NCI-H146 treated with DMSO at 0.1 percent for 48 hours (cell line): ENCODE results near the gene FN1.

Experiments used
- DNase-seq: peaks from one replicate; lab custom pipeline; 2025; ENCODE audit not compliant: unreplicated experiment; lab: John Stamatoyannopoulos, UW

Gene FN1

DNA sequence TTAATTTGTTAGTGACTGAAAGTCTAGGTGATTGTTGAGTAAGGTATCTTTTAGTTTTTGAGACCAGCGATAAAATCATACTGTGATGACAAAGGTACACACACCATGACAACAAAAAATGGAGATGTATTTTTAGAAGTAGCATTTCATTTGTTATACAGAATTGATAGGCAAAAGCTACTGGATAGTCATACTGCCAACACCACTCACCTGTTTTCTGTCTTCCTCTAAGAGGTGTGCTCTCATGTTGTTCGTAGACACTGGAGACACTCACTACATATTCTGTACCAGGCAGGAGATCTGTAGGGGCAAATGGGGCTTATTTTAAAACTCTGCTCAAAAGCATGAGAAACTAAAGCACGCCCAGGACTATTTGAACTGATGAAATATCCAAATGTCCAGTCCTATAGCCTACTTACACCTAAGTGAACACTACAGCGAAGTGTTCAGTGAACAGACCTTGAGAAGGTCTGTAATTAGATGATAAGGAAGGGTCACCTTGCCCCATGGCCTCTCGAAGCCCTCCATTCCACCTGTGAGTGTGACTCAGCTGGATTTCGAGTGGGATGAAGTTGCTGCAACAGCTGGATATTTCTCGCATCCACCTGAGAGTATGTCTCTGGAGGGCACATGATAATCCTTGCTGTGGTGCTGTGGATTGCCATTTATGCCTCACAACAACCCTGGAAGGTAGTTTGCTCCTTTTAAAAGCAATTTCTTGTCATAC is 47.7 kb downstream of the FN1 start:
- no peak for DNase-seq

- DNase-seq = no peak
Measured at GRCh38 chr2:215386566-215386965, 49.3 kb downstream of the FN1 start.

- DNase-seq = no peak
Measured at GRCh38 chr2:215384710-215385109, 51.2 kb downstream of the FN1 start.

DNA sequence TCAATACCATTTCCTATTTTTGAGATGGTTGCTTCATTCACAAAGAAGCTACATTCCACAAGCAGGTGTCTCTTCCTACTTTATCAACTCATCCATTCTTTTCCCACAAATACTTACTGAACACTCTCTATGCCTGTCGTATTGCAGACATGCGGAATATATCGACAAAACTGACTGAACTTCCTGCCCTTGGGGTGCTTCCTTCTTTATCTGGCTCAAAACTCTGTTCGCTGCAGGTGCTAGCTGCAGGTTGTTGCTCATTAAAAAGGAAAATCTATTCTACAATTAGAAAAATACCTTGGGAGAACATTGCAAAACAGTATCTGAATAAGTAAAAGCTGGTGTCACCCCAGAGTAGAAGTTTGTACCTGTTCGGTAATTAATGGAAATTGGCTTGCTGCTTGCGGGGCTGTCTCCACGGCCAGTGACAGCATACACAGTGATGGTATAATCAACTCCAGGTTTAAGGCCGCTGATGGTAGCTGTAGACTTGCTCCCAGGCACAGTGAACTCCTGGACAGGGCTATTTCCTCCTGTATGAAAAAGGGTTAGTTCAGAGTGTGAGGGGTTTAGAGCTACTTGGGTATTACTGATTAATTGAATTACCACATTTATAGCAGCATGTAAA is 52.1 kb downstream of the FN1 start:
- DNase-seq = no peak

GRCh38 chr2:215382480-215382879 is 53.4 kb downstream of the FN1 start:
- DNase-seq = no peak

- DNase-seq = no peak
Measured at GRCh38 chr2:215382011-215382410, 53.9 kb downstream of the FN1 start.

GRCh38 chr2:215380699-215381098 is 55.2 kb downstream of the FN1 start:
- DNase-seq = no peak

GRCh38 chr2:215379948-215380347 is 55.9 kb downstream of the FN1 start:
- no peak for DNase-seq

GRCh38 chr2:215379039-215379438 is 56.8 kb downstream of the FN1 start:
- DNase-seq = no peak

- DNase-seq = no peak
Measured at GRCh38 chr2:215378045-215378444, 57.8 kb downstream of the FN1 start.

- DNase-seq = no peak
Measured at GRCh38 chr2:215377283-215377682, 58.6 kb downstream of the FN1 start.

DNA sequence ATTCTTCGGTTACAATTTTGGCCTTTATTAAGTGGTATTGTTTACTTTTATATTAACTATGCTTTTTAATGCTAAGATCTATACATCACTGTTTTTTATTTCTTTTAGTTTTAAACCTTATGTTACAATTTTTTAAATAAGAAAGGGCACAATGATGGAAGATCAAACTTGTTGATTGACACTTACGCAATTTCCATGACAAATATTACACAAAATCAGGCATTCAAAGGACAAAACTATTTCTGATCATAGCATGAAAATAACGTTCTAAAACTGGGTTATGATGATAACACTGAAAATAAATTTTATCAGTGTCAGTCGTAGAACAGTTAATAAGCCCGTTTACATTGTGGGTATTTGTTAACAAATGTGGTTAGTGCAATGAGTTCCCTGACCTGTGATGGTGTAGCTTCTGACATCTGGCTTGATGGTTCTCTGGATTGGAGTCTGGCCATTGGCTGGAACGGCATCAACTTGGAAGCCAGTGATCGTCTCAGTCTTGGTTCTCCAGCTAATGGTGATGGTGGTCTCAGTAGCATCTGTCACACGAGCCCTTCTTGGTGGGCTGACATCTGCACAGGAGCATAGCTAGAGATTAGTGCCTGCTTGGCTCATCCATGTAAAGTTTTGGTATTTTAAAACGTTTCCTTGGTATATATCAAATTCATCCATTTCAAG is 59.6 kb downstream of the FN1 start:
- no peak for DNase-seq

DNA sequence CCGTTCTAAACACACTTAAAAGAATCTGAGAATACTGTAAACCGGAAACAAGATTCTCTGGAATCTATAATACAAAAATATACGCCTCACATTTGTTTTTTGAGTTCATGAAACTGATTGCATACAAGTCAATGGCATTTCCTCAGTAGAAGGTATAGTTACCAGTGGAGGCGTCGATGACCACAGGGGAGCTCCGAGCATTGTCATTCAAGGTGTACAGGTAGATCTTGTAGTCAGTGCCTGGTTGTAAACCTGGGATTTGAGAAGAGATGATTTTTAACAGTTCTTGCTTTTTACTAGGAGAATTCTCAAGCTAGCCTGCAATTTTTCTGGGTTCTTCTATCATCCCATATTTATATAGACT is 60.4 kb downstream of the FN1 start:
- DNase-seq = no peak

GRCh38 chr2:215374642-215375466 is 61.0 kb downstream of the FN1 start:
- no peak for DNase-seq

GRCh38 chr2:215374002-215374401 is 61.9 kb downstream of the FN1 start:
- no peak for DNase-seq

DNA sequence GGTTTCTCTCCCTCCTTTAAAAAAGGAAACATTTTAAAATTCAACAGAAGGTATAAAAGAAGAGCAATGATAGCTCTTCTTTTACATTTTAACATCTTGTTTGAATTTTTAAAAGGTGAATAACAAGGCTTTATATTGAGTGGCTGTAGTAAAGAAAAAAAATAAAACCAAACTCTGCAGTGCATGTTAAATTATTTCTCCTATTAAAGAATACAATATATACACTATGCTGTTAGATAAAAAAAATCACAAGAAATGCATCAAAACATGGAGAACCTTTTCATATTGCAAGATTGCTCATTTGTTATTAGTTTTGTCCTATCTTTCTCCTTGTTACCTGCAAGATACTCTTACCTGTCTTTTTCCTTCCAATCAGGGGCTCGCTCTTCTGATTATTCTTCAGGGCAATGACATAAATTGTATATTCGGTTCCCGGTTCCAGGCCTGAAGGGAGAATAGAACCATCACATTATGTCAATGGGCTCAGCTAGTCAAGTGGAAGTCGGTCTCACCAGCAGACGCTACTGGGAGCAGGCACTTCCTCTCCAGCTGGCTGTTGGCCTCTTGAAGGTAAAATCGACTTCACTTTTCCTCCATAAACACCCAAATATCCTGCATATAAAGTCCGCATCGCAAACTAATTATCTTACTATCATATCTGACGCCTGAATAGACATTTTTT is 62.8 kb downstream of the FN1 start:
- no peak for DNase-seq

DNA sequence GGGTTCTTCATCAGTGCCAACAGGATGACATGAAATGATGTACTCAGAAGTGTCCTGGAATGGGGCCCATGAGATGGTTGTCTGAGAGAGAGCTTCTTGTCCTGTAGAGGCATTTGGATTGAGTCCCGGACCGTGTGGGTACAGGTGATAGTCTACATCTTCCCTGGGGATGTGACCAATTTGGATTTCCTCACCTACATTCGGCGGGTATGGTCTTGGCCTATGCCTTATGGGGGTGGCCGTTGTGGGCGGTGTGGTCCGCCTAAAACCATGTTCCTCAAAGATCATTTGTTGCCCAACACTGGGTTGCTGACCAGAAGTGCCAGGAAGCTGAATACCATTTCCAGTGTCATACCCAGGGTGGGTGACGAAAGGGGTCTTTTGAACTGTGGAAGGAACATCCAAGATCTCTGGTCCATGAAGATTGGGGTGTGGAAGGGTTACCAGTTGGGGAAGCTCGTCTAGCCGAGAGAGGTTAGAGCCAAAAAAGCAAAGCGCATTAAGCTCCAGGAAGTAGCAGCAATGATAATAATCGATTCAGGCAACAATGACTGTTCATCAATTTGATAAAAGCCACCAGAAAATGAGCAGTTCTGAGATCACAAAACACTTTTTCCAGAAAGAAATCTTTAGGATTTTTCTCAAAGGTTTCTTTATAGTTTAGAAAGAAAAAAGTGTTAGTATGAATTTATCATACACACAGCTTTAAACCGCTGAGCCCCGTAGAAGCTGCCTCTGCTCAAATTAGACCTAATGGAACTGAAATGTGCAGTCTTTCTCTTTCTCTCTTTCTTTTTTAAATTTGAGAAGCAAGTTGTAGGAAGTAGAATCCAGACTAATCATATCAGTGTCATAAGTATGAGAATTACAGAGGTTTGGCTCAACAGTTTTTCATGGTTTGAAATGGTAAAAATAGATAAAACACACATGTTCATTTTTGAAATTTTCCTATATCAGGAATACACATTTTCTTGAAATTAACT is 63.7 kb downstream of the FN1 start:
- no peak for DNase-seq

DNA sequence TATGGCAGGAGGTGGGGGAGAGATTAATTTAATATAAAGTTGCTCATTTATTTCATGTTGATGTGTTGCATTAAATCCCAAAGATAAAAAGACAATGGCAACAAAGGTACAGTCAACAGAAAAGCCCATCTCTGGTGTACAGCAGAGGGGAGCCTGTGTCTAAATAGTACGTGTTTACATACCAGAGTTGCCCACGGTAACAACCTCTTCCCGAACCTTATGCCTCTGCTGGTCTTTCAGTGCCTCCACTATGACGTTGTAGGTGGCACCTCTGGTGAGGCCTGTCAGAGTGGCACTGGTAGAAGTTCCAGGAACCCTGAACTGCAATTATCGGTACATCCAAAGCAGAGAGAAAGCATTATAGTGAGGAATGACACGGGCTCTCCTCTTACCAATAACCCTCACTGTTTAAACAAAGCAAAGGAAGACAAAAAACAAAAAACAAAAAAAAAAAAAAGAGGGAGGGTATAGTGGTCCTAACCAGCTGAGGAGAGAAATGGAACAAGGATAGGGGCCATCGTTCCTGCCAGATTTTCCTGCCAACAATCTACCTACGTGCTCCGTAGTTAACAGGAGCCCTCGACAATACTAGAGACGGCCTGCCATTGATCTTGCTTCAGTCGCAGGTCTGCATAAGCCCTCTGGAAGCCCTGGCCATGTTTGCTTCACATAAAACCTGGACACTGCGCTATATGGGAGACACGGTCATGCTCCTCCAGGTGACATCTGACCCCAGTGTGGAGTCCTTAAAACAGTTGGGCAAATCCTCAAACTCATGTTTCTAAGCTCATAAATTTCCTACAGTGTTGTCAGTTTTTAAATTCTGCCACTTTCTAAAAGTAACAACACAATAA is 65.5 kb downstream of the FN1 start:
- no peak for DNase-seq
